Right kidney (tissue), 1 donor: Measurements from ENCODE around the gene PKP3.
"Not testable (repeated sequence)": the region's sequence is repeated elsewhere in the genome, so short reads cannot be mapped to it uniquely, and the experiment has no call there.

ENCODE experiments used
- DNase-seq: peaks from one replicate; pipeline ENCODE4 v3.0.0-alpha.2; 2016

PKP3 gene

GRCh38 chr11:426851-427250, 32.8 kb downstream of the PKP3 start:
- no peak for DNase-seq

- no peak for DNase-seq
These were observed 34.3 kb downstream of the PKP3 start for GRCh38 chr11:428295-428694.

GRCh38 chr11:429391-429790, 35.4 kb downstream of the PKP3 start:
- no peak for DNase-seq

GRCh38 chr11:429931-430456, 36.0 kb downstream of the PKP3 start:
- no peak for DNase-seq

GRCh38 chr11:431921-432320, 37.9 kb downstream of the PKP3 start:
- DNase-seq = no peak

GRCh38 chr11:432501-433100, 38.6 kb downstream of the PKP3 start:
- no peak for DNase-seq

- DNase-seq = no peak
These were observed 39.1 kb downstream of the PKP3 start for GRCh38 chr11:433111-433510.

- DNase-seq = no peak
These were observed 39.6 kb downstream of the PKP3 start for GRCh38 chr11:433641-434040.

GRCh38 chr11:434496-434895, 40.5 kb downstream of the PKP3 start:
- DNase-seq = no peak

GRCh38 chr11:434999-435740, 41.2 kb downstream of the PKP3 start:
- DNase-seq = not testable (repeated sequence)

- DNase-seq = no peak
These were observed 43.3 kb downstream of the PKP3 start for GRCh38 chr11:437228-437870.

- DNase-seq = no peak
These were observed 44.3 kb downstream of the PKP3 start for GRCh38 chr11:438101-438844.

GRCh38 chr11:439315-440064, 45.5 kb downstream of the PKP3 start:
- DNase-seq = no peak

GRCh38 chr11:440065-441042, 46.3 kb downstream of the PKP3 start:
- no peak for DNase-seq

- no peak for DNase-seq
These were observed 47.0 kb downstream of the PKP3 start for GRCh38 chr11:441043-441417.

- DNase-seq = peak; percentile 50
These were observed 47.6 kb downstream of the PKP3 start, which contains the start of gene ANO9 for GRCh38 chr11:441418-442274. ANO9 (minus strand) TSS chr11:442011; CDS start chr11:441926, 85 bp downstream.

- DNase-seq = no peak
These were observed 48.6 kb downstream of the PKP3 start for GRCh38 chr11:442611-443081.

- no peak for DNase-seq
These were observed 49.7 kb downstream of the PKP3 start for GRCh38 chr11:443542-444199.
